Immature natural killer cell (primary cell): Measurements from ENCODE around the gene OSBPL7. TPM values are rescaled to one million over a fixed set of nuclear protein-coding genes. Genes with fewer than 3 reads are reported as not detected.
A peak's percentile ranks its signal among the peaks of the same experiment; 100 is the strongest.

ENCODE experiments used
- DNase-seq, 3 donors: peaks; one replicate each; pipeline ENCODE4 v3.0.0; 2022; ENCODE audit warnings: mixed read lengths in 1 of 3
- H3K27ac Mint-ChIP-seq, 6 donors: one replicate each; pipeline ENCODE4 v1.8.0; 2020; ENCODE audit warnings: mixed read lengths in 6 of 6, mild to moderate bottlenecking in 5 of 6, inconsistent platforms in 4 of 6, moderate library complexity in 3 of 6
- H3K27me3 Mint-ChIP-seq, 3 donors: one replicate each; pipeline ENCODE4 v1.8.0; 2020 to 2021; ENCODE audit warnings: low read depth in 3 of 3, mild to moderate bottlenecking in 3 of 3, mixed read lengths in 3 of 3, moderate library complexity in 3 of 3, inconsistent platforms in 1 of 3
- H3K36me3 Mint-ChIP-seq, 3 donors: one replicate each; pipeline ENCODE4 v1.8.0; 2020; ENCODE audit warnings: mixed read lengths in 3 of 3, inconsistent platforms in 2 of 3, mild to moderate bottlenecking in 2 of 3
- H3K4me1 Mint-ChIP-seq, 2 donors: one replicate each; pipeline ENCODE4 v1.8.0; 2020; ENCODE audit warnings: inconsistent platforms in 2 of 2, mild to moderate bottlenecking in 2 of 2, mixed read lengths in 2 of 2, moderate library complexity in 1 of 2
- H3K4me3 Mint-ChIP-seq, 5 donors: one replicate each; pipeline ENCODE4 v1.8.0; 2020; ENCODE audit warnings: mild to moderate bottlenecking in 5 of 5, mixed read lengths in 5 of 5, inconsistent platforms in 3 of 5, moderate library complexity in 3 of 5
- H3K9me3 Mint-ChIP-seq, 6 donors: one replicate each; pipeline ENCODE4 v1.8.0; 2020; ENCODE audit warnings: mild to moderate bottlenecking in 6 of 6, mixed read lengths in 6 of 6, inconsistent platforms in 4 of 6, moderate library complexity in 3 of 6
- polyA plus RNA-seq, 3 donors: library from polyadenylated mRNA; unstranded; fragments of 300-500 nt; fragmentation: Illumina TruSeq; gene quantifications; one replicate each; pipeline ENCODE4 v1.2.3, GENCODE V29; 2021

The OSBPL7 gene
- polyA plus RNA-seq, 3 donors from 2014 or later, result 2.7 to 7.5 (median 3.8) TPM

DNA sequence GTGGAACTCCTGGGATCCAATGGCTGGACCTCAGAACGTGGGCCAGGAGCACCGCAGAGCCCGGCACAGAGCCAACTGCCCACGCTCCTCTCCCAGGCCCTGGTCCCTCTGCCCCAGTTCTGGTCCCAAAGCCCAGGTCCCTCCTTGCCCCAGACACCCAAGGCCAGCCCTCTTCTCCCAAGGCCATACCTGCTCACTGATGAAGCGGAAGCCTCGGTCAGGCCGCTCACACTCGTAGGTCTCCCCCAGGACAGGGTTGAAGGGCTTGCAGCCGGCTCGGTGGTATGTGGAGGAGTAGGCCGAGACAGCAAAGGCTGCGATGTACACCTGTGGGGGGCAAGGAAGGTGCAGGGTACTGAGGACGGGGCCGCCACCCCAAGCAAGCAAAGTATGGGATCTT lies 8.5 kb downstream of the OSBPL7 start:
- Mint-ChIP-seq H3K36me3 (peaks cover 17 to 51% (median 27%) of the 10 kb centered on the region in 3 donors), H3K4me3 (no peak overlapping the region), H3K27ac (peak overlapping the region in 4 of 6 donors; percentile 30 to 89 (median 66)), H3K27me3 (peaks cover 0 to 5% (median 3%) of the 10 kb centered on the region in 3 donors), H3K4me1 (peaks cover 25 to 28% of the 10 kb centered on the region in 2 donors), H3K9me3 (no peaks in the 10 kb centered on the region)
- no peak for DNase-seq

DNA sequence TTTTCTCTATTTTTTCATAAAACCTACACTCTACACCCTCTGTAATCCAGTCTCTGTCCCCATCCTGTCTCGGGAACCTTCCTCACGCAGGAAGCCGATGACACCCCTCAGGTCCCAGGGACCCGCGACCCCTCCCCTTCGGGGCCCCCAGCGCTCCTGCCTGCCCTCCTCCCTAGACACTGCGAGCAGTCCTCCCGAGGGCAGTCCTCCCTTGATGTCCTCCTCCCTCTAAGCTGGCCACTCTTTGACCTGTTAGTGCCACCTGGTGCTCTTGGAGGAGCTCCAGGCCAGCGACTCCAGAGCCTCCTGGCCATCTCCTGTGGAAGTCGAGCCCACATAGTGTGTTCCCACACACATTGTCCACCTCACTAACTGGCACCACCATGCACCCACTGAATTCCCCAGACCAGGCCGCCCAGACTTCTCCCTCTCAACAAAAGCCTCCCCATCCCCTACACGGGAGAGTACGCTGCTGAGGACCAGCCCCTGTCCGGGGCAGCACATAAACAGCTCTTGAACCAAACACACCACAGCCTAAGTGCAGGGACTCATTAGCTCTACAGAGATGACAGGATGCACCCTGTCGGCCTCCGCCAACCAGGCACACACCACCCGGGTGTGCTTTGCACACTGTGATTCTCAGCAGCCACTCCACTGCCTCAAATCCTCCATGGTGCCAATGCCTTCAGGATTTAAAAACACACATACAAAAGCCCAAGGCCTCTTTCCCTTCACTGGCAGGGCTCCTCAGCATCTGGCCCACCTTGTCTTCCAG lies 9.3 kb downstream of the OSBPL7 start:
- DNase-seq, result no peak
- Mint-ChIP-seq H3K27ac (peak overlapping the region; percentile 62 to 94 (median 83)), H3K36me3 (peaks cover 18 to 48% (median 27%) of the 10 kb centered on the region in 3 donors), H3K27me3 (peaks cover 0 to 5% (median 3%) of the 10 kb centered on the region in 3 donors), H3K4me3 (no peak overlapping the region), H3K9me3 (no peaks in the 10 kb centered on the region), H3K4me1 (peaks cover 25 to 28% of the 10 kb centered on the region in 2 donors)

GRCh38 chr17:47811709-47812108 lies 9.9 kb downstream of the OSBPL7 start:
- Mint-ChIP-seq H3K9me3 (no peaks in the 10 kb centered on the region), H3K4me3 (no peak overlapping the region), H3K36me3 (peaks cover 22 to 49% (median 31%) of the 10 kb centered on the region in 3 donors), H3K27me3 (peaks cover 0 to 5% (median 3%) of the 10 kb centered on the region in 3 donors), H3K4me1 (peaks cover 23 to 28% of the 10 kb centered on the region in 2 donors), H3K27ac (peak overlapping the region; percentile 71 to 94 (median 86))
- no peak for DNase-seq

DNA sequence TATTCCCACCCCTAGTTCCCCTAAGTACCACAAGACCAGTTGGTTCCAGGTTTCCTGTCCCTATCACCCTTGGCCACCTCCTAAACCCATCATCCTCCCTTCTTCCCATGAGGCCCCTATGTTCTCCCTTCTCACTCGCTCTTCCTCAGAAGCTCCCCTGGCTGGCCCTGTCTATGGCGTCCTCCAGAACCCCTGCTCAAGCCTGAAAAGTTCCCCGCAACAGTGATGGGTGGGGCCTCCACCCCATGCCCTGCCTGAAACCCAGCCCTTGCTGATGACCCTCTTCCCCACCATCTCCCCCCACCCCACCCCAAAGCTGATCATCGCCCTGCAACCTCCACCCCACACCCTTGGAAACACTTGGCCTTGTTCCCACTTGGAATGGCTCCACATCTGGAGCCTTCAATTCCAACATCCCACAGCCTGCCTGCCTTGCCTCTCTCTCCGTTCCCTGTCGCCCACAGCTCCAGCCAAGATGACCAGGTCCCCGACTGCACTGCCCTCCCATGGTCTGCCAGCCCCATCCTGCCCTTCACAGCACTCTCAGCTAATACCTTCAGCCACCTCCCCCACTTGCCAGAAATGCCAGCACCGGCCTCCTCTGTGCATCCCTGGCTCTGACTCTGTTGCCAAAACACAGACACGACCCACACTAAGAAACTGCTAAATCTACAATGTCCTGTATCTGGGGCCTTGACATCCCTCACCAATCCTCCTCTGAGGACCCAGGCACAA lies 10.5 kb downstream of the OSBPL7 start:
- H3K36me3 Mint-ChIP-seq, result peaks cover 22 to 48% (median 31%) of the 10 kb centered on the region in 3 donors
- H3K9me3 Mint-ChIP-seq, result no peaks in the 10 kb centered on the region
- peak overlapping the region; percentile 71 to 94 (median 88) for H3K27ac Mint-ChIP-seq
- H3K4me3 Mint-ChIP-seq, result no peak overlapping the region
- peaks cover 0 to 5% (median 3%) of the 10 kb centered on the region in 3 donors for H3K27me3 Mint-ChIP-seq
- peaks cover 23 to 28% of the 10 kb centered on the region in 2 donors for H3K4me1 Mint-ChIP-seq
- no peak for DNase-seq

GRCh38 chr17:47810200-47810821 lies 11.3 kb downstream of the OSBPL7 start:
- Mint-ChIP-seq H3K4me3 (peak overlapping the region in 2 of 5 donors; percentile 3 to 39), H3K4me1 (peaks cover 23 to 28% of the 10 kb centered on the region in 2 donors), H3K9me3 (no peaks in the 10 kb centered on the region), H3K27ac (peak overlapping the region; percentile 76 to 94 (median 86)), H3K27me3 (peaks cover 0 to 5% (median 3%) of the 10 kb centered on the region in 3 donors), H3K36me3 (peaks cover 22 to 46% (median 31%) of the 10 kb centered on the region in 3 donors)
- peak; percentile 43 to 77 (median 53) for DNase-seq

- Mint-ChIP-seq H3K36me3 (peaks cover 22 to 43% (median 31%) of the 10 kb centered on the region in 3 donors), H3K27me3 (peaks cover 0 to 5% (median 3%) of the 10 kb centered on the region in 3 donors), H3K4me1 (peaks cover 23 to 28% of the 10 kb centered on the region in 2 donors), H3K9me3 (no peaks in the 10 kb centered on the region), H3K27ac (peak overlapping the region in 1 of 6 donors; percentile 69), H3K4me3 (no peak overlapping the region)
- DNase-seq, result no peak
Measured at GRCh38 chr17:47808830-47809480, 12.6 kb downstream of the OSBPL7 start.

- no peak for DNase-seq
- H3K36me3 Mint-ChIP-seq, result peaks cover 22 to 43% (median 31%) of the 10 kb centered on the region in 3 donors
- H3K9me3 Mint-ChIP-seq, result no peaks in the 10 kb centered on the region
- peaks cover 0 to 5% (median 3%) of the 10 kb centered on the region in 3 donors for H3K27me3 Mint-ChIP-seq
- H3K4me1 Mint-ChIP-seq, result peaks cover 23 to 28% of the 10 kb centered on the region in 2 donors
- H3K4me3 Mint-ChIP-seq, result no peak overlapping the region
- peak overlapping the region in 1 of 6 donors; percentile 71 for H3K27ac Mint-ChIP-seq
Measured at GRCh38 chr17:47808036-47808829, 13.4 kb downstream of the OSBPL7 start.

DNA sequence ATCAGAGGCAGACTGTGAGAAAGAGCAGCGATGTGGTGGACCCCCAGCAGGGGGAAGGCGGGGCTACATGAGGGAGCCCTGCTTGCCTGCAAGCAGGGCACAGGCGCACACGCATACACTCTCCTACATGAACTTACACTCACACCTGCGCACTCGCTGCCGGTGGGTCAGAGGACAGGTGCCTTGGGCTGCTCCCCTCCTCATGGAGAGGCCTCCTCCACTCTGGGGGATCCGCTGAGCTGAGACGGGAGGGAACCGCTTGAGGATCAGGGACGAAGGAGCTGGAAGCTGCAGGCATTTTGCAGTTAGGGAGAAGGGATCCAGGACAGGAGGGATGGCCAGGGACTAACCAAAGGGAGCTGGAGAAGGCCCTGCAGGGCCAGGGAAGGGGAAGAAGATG lies 14.2 kb downstream of the OSBPL7 start:
- peaks cover 20 to 23% of the 10 kb centered on the region in 2 donors for H3K4me1 Mint-ChIP-seq
- DNase-seq, result no peak
- peaks cover 0 to 4% (median 3%) of the 10 kb centered on the region in 3 donors for H3K27me3 Mint-ChIP-seq
- H3K4me3 Mint-ChIP-seq, result no peak overlapping the region
- peaks cover 16 to 39% (median 23%) of the 10 kb centered on the region in 3 donors for H3K36me3 Mint-ChIP-seq
- peak overlapping the region in 1 of 6 donors; percentile 81 for H3K27ac Mint-ChIP-seq
- H3K9me3 Mint-ChIP-seq, result no peaks in the 10 kb centered on the region

- Mint-ChIP-seq H3K4me1 (peaks cover 18 to 20% of the 10 kb centered on the region in 2 donors), H3K27me3 (peaks cover under 1 to 4% (median 3%) of the 10 kb centered on the region in 3 donors), H3K9me3 (no peaks in the 10 kb centered on the region), H3K4me3 (no peak overlapping the region), H3K36me3 (peaks cover 15 to 34% (median 21%) of the 10 kb centered on the region in 3 donors), H3K27ac (peak overlapping the region in 4 of 6 donors; percentile 28 to 81 (median 55))
- DNase-seq, result no peak
Measured at GRCh38 chr17:47806913-47807255, 14.7 kb downstream of the OSBPL7 start.

- Mint-ChIP-seq H3K27me3 (peaks cover 3 to 5% (median 4%) of the 10 kb centered on the region in 3 donors), H3K4me3 (no peak overlapping the region), H3K4me1 (peaks cover 14% of the 10 kb centered on the region in 2 donors), H3K36me3 (peaks cover 15 to 28% (median 15%) of the 10 kb centered on the region in 3 donors), H3K9me3 (no peaks in the 10 kb centered on the region), H3K27ac (peak overlapping the region in 3 of 6 donors; percentile 28 to 46 (median 35))
- no peak for DNase-seq
Measured at GRCh38 chr17:47806026-47806912, 15.3 kb downstream of the OSBPL7 start.

DNA sequence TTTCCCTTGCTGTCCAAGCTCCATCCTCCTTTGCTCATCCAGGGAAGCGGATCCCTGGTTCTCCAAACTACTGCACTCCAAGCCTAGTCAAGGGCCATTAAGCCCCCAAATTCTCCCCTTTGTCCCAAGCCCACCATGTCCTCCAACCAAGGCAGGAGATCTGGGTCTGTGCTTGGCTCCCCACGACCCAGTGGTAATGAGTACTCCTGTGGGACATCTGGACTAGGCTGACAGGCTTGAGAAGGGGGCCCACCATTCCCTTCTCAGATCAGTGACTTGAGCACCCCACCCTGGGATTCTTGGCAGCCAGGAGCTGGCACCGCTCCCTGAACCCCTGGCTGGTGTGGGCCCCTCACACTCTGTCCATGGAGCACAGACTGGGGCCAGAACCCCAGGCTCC lies 17.1 kb downstream of the OSBPL7 start:
- H3K9me3 Mint-ChIP-seq, result no peaks in the 10 kb centered on the region
- H3K27ac Mint-ChIP-seq, result peak overlapping the region in 1 of 6 donors; percentile 10
- DNase-seq, result no peak
- no peaks in the 10 kb centered on the region for H3K4me1 Mint-ChIP-seq
- peaks cover 5 to 15% (median 9%) of the 10 kb centered on the region in 3 donors for H3K36me3 Mint-ChIP-seq
- peaks cover 0 to 3% (median 2%) of the 10 kb centered on the region in 3 donors for H3K27me3 Mint-ChIP-seq
- no peak overlapping the region for H3K4me3 Mint-ChIP-seq

DNA sequence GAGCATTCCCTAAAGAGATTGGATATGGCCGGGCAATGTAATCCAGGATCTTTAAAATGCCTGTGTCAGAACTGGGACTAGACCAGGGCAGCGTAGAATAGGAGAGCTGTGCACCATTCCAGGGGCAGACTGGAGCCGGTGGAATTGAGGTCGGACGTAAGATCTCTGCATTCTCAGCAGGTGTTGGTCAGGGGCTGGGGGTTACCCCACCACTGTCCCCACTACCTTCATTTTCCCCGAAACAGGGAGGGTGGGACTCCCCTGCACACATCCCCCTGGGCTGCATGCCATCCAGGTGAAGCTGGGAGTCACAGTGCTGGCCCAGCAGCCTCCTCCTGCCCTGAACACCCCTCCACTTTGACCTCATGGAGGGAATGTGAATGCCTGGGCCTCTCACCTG lies 17.8 kb downstream of the OSBPL7 start:
- Mint-ChIP-seq H3K4me3 (no peak overlapping the region), H3K4me1 (no peaks in the 10 kb centered on the region), H3K27ac (peak overlapping the region in 1 of 6 donors; percentile 10), H3K9me3 (no peaks in the 10 kb centered on the region), H3K27me3 (peaks cover 0 to 3% (median 2%) of the 10 kb centered on the region in 3 donors), H3K36me3 (peaks cover 5 to 15% (median 9%) of the 10 kb centered on the region in 3 donors)
- no peak for DNase-seq
